Mesendoderm (in vitro differentiated cells): ENCODE results near the gene SH3BGR.

ENCODE experiments used
- DNase-seq: peaks from one replicate; pipeline ENCODE4 v3.0.0; 2013
- H2AK5ac ChIP-seq: 2 replicates; pipeline ENCODE4 v1.6.1; 2013; ENCODE audit warnings: low read length, inconsistent platforms
- H2BK120ac ChIP-seq: 2 replicates; pipeline ENCODE4 v1.6.1; 2013; ENCODE audit warnings: low read depth, mild to moderate bottlenecking, low read length, moderate library complexity, mixed read lengths
- H2BK15ac ChIP-seq: replicated peaks from 2 replicates; pipeline ENCODE4 v1.6.1; 2013; ENCODE audit warnings: low read depth, mild to moderate bottlenecking, moderate library complexity
- H2BK5ac ChIP-seq: 2 replicates; pipeline ENCODE4 v1.6.1; 2013; ENCODE audit warnings: low read length, inconsistent platforms
- H3K18ac ChIP-seq: 2 replicates; pipeline ENCODE4 v1.6.1; 2013; ENCODE audit warnings: mild to moderate bottlenecking, low read length, mixed read lengths
- H3K23ac ChIP-seq: one replicate; pipeline ENCODE4 v1.6.1; 2013; ENCODE audit warnings: low read length
- H3K27ac ChIP-seq: 2 replicates; pipeline ENCODE4 v1.5.1; 2013; ENCODE audit warnings: low read depth, mild to moderate bottlenecking, inconsistent platforms, low read length, moderate library complexity
- H3K27me3 ChIP-seq: 2 replicates; pipeline ENCODE4 v1.6.1; 2013; ENCODE audit warnings: low read length, control low read depth, mild to moderate bottlenecking, inconsistent platforms; ENCODE audit not compliant: insufficient read depth, poor library complexity
- H3K36me3 ChIP-seq: 2 replicates; pipeline ENCODE4 v1.6.1; 2013; ENCODE audit warnings: low read length, inconsistent platforms; ENCODE audit not compliant: control insufficient read depth, insufficient read depth
- H3K4ac ChIP-seq: one replicate; pipeline ENCODE4 v1.6.1; 2013; ENCODE audit warnings: low read depth, mild to moderate bottlenecking, low read length, moderate library complexity
- H3K4me1 ChIP-seq: 2 replicates; pipeline ENCODE4 v1.6.1; 2013; ENCODE audit warnings: low read depth, low read length, inconsistent platforms; ENCODE audit not compliant: control insufficient read depth
- H3K4me2 ChIP-seq: 2 replicates; pipeline ENCODE4 v1.6.1; 2013; ENCODE audit warnings: low read length
- H3K4me3 ChIP-seq: 2 replicates; pipeline ENCODE4 v1.5.1; 2013; ENCODE audit warnings: mild to moderate bottlenecking, low read length
- H3K56ac ChIP-seq: one replicate; pipeline ENCODE4 v1.6.1; 2013; ENCODE audit warnings: low read length
- H3K79me1 ChIP-seq: 2 replicates; pipeline ENCODE4 v1.6.1; 2013; ENCODE audit warnings: low read length, inconsistent platforms
- H3K79me2 ChIP-seq: 2 replicates; pipeline ENCODE4 v1.6.1; 2013; ENCODE audit warnings: mild to moderate bottlenecking, low read length; ENCODE audit not compliant: control insufficient read depth, insufficient read depth
- H3K9ac ChIP-seq: 2 replicates; pipeline ENCODE4 v1.6.1; 2013; ENCODE audit warnings: low read length, inconsistent platforms
- H4K5ac ChIP-seq: one replicate; pipeline ENCODE4 v1.6.1; 2013; ENCODE audit warnings: low read length
- H4K8ac ChIP-seq: one replicate; pipeline ENCODE4 v1.6.1; 2013; ENCODE audit warnings: low read depth, mild to moderate bottlenecking, control low read depth, low read length, moderate library complexity
- WGBS: extraction: QIAGEN DNeasy Blood & Tissue Kit; methylation state at CpG from one replicate; pipeline ENCODE4 v1.1.7; 2013; ENCODE audit warnings: low lambda C conversion rate, missing lambda C conversion rate; ENCODE audit not compliant: insufficient coverage; ENCODE audit errors: extremely low coverage; 5-methylcytosine and 5-hydroxymethylcytosine counted together

The SH3BGR gene

GRCh38 chr21:39452970-39453342 lies 1.2 kb downstream of the SH3BGR start:
- no peak for DNase-seq
- Histone ChIP-seq H2BK15ac (no peak overlapping the region), H3K18ac (no peak overlapping the region), H3K27ac (no peak overlapping the region), H2BK120ac (no peak overlapping the region), H2AK5ac (no peak overlapping the region), H3K4me1 (peaks cover 1% of the 10 kb centered on the region), H4K5ac (no peak overlapping the region), H3K9ac (no peak overlapping the region), H3K23ac (no peak overlapping the region), H3K4me3 (no peak overlapping the region), H3K27me3 (no peaks in the 10 kb centered on the region), H4K8ac (no peak overlapping the region), H2BK5ac (no peak overlapping the region), H3K4ac (no peak overlapping the region), H3K79me1 (no peaks in the 10 kb centered on the region), H3K79me2 (no peaks in the 10 kb centered on the region), H3K56ac (no peak overlapping the region), H3K36me3 (no peaks in the 10 kb centered on the region), H3K4me2 (no peak overlapping the region)
- no CpG with 5 or more reads among the region's 6 CpGs for WGBS

GRCh38 chr21:39453571-39454179 lies 1.9 kb downstream of the SH3BGR start:
- no peak overlapping the region for H3K4me3 ChIP-seq
- no peak overlapping the region for H3K9ac ChIP-seq
- no peak overlapping the region for H4K8ac ChIP-seq

DNA sequence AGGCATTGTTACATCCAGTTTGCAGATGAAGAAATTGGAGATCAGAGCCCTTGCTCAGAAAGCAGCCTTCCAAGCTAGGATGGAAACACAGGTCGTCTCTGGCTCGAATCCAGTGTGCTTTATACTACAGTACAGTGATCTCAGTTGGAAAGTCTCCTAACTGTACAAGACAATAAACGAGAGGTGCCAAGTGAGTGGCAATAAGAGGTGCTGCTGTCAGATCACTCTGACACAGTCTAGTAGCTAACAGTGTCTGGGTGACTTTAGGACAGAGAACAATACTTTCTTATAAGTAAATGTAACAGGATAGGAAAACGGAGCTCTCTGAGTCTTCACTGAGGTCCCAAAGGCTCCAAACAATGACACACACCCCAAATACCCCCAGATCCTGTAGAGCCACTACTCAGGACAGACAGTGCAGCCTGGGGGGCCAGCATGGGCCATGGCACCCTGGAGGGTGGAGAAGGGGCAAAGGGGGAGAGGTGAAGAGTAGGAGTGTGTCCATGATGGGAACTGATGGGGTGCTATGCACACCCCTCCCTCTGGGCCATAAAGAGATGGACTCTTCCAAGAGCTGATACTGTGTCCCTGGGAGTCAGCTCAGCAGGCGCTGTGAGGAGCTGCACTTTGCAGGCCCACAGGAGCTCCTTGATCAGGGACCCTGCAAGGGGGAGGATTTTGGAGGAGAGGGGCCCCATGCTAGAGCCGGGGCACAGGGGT lies 3.3 kb downstream of the SH3BGR start:
- Histone ChIP-seq H4K5ac (no peak overlapping the region), H4K8ac (no peak overlapping the region), H3K4me2 (no peak overlapping the region), H3K36me3 (no peaks in the 10 kb centered on the region), H3K23ac (no peak overlapping the region), H2BK15ac (no peak overlapping the region), H3K79me1 (no peaks in the 10 kb centered on the region), H3K4me3 (no peak overlapping the region), H3K9ac (no peak overlapping the region), H3K4me1 (peaks cover 1% of the 10 kb centered on the region), H3K18ac (no peak overlapping the region), H3K79me2 (no peaks in the 10 kb centered on the region), H2BK120ac (no peak overlapping the region), H3K27ac (no peak overlapping the region), H3K56ac (no peak overlapping the region), H3K4ac (no peak overlapping the region), H3K27me3 (no peaks in the 10 kb centered on the region), H2BK5ac (no peak overlapping the region), H2AK5ac (no peak overlapping the region)
- no peak for DNase-seq
- WGBS = no CpG with 5 or more reads among the region's 6 CpGs

More at GRCh38 chr21:39453571-39454179, 1.9 kb downstream of the SH3BGR start:
- Histone ChIP-seq H3K27me3 (no peaks in the 10 kb centered on the region), H3K4me1 (peaks cover 1% of the 10 kb centered on the region), H2BK5ac (no peak overlapping the region), H2BK15ac (no peak overlapping the region), H2AK5ac (no peak overlapping the region), H2BK120ac (no peak overlapping the region), H3K4ac (no peak overlapping the region), H3K79me2 (no peaks in the 10 kb centered on the region), H3K79me1 (no peaks in the 10 kb centered on the region), H3K27ac (no peak overlapping the region), H3K4me2 (no peak overlapping the region), H3K36me3 (no peaks in the 10 kb centered on the region), H3K23ac (no peak overlapping the region), H3K18ac (no peak overlapping the region), H3K56ac (no peak overlapping the region), H4K5ac (no peak overlapping the region)
- no CpG with 5 or more reads among the region's 4 CpGs for WGBS
- DNase-seq = no peak

DNA sequence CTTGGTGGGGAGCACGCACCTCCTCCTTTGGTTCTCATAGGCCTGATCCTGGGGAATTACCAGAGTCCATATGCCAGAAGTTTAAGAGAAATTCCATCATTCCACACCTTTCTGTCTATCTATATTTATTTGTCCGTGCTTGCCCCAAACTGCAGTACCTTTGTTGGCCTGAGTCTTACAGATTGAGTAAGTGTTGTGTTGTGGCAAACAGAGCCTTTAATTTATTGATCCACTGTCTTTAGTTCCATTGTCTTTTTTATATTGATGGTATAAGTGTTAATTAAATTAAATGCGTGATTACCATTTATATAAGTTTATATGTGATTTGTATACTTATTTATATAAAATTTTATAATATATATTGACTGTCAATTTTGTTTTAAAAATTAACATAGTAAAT lies 4.9 kb downstream of the SH3BGR start:
- WGBS = no CpG with 5 or more reads among the region's 3 CpGs
- no peak overlapping the region for H3K27ac ChIP-seq
- H2AK5ac ChIP-seq = no peak overlapping the region
- H3K36me3 ChIP-seq = no peaks in the 10 kb centered on the region
- H3K79me2 ChIP-seq = no peaks in the 10 kb centered on the region
- no peak overlapping the region for H3K9ac ChIP-seq
- H3K18ac ChIP-seq = no peak overlapping the region
- no peak overlapping the region for H3K56ac ChIP-seq
- DNase-seq = no peak
- no peak overlapping the region for H3K23ac ChIP-seq
- no peak overlapping the region for H2BK15ac ChIP-seq
- H3K4ac ChIP-seq = no peak overlapping the region
- H3K4me3 ChIP-seq = no peak overlapping the region
- no peak overlapping the region for H4K5ac ChIP-seq
- H4K8ac ChIP-seq = no peak overlapping the region
- H2BK120ac ChIP-seq = no peak overlapping the region
- no peaks in the 10 kb centered on the region for H3K79me1 ChIP-seq
- no peak overlapping the region for H2BK5ac ChIP-seq
- no peaks in the 10 kb centered on the region for H3K4me1 ChIP-seq
- H3K27me3 ChIP-seq = no peaks in the 10 kb centered on the region
- H3K4me2 ChIP-seq = no peak overlapping the region

DNA sequence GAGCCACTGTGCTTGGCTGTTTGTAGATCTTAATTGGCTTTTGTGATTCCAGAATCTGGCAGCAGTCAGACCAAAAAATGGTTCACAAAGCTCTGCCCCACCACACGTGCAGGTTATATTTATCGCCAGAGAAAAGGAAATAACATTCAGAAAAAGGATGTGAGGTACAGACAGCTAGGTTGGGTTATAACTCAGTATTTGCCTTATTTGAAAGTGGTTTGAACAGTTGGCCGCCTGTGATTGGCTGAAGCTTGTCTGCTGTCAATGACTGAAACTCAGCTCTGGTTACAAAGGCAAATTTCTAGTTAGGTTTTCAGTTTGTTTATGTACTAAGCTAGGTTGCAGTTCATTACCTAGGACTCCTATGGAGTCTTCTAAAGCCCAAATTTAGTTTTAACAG lies 9.6 kb downstream of the SH3BGR start:
- no peak overlapping the region for H3K27ac ChIP-seq
- H2BK120ac ChIP-seq = no peak overlapping the region
- H3K27me3 ChIP-seq = no peaks in the 10 kb centered on the region
- no peaks in the 10 kb centered on the region for H3K79me2 ChIP-seq
- no CpG with 5 or more reads among the region's 3 CpGs for WGBS
- H3K18ac ChIP-seq = no peak overlapping the region
- no peak overlapping the region for H4K8ac ChIP-seq
- H2BK5ac ChIP-seq = no peak overlapping the region
- no peak overlapping the region for H3K4ac ChIP-seq
- no peak overlapping the region for H2BK15ac ChIP-seq
- H4K5ac ChIP-seq = no peak overlapping the region
- H3K79me1 ChIP-seq = no peaks in the 10 kb centered on the region
- H3K4me3 ChIP-seq = no peak overlapping the region
- no peaks in the 10 kb centered on the region for H3K4me1 ChIP-seq
- no peak overlapping the region for H3K23ac ChIP-seq
- H3K4me2 ChIP-seq = no peak overlapping the region
- no peak overlapping the region for H3K9ac ChIP-seq
- H2AK5ac ChIP-seq = no peak overlapping the region
- DNase-seq = no peak
- H3K36me3 ChIP-seq = no peaks in the 10 kb centered on the region
- H3K56ac ChIP-seq = no peak overlapping the region

DNA sequence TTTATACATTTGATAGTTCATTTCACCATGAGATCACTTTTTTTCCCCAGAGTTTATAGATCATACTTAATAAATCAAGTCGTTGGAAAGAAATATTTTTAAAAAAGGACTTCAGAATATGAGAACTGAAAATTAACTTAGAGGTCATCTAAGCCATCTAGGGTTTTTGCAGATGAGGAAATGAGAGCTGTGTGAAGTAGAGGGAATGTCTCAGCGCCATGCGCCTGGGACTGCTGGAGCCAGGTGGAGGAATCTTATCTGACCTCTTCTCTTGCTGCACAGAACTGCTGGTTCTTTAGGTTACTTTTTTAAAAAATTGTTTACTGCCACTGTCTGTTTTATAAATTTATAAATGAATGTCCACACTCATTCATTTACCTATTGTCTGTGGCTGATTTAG lies 11.5 kb downstream of the SH3BGR start:
- H3K4me2 ChIP-seq = no peak overlapping the region

More for the DNA sequence above, 11.5 kb downstream of the SH3BGR start:
- Histone ChIP-seq H3K27me3 (no peaks in the 10 kb centered on the region), H3K9ac (no peak overlapping the region), H3K36me3 (no peaks in the 10 kb centered on the region), H3K18ac (no peak overlapping the region), H3K4ac (no peak overlapping the region), H2BK5ac (no peak overlapping the region), H3K79me1 (no peaks in the 10 kb centered on the region), H3K56ac (no peak overlapping the region), H4K8ac (no peak overlapping the region), H3K79me2 (no peaks in the 10 kb centered on the region), H3K23ac (no peak overlapping the region), H2BK120ac (no peak overlapping the region), H4K5ac (no peak overlapping the region), H2AK5ac (no peak overlapping the region), H3K4me1 (no peaks in the 10 kb centered on the region), H2BK15ac (no peak overlapping the region), H3K4me3 (no peak overlapping the region), H3K27ac (no peak overlapping the region)
- WGBS = no CpG with 5 or more reads among the region's 3 CpGs
- DNase-seq = no peak
